HG03097 (cell line): ENCODE measurements around the gene IL22RA1.

Experiments
- ATAC-seq: cut with Tn5 transposase; IDR thresholded peaks from one replicate; pipeline ENCODE4 v1.9.1; 2021; ENCODE audit not compliant: unreplicated experiment, low FRiP score

IL22RA1 gene

DNA sequence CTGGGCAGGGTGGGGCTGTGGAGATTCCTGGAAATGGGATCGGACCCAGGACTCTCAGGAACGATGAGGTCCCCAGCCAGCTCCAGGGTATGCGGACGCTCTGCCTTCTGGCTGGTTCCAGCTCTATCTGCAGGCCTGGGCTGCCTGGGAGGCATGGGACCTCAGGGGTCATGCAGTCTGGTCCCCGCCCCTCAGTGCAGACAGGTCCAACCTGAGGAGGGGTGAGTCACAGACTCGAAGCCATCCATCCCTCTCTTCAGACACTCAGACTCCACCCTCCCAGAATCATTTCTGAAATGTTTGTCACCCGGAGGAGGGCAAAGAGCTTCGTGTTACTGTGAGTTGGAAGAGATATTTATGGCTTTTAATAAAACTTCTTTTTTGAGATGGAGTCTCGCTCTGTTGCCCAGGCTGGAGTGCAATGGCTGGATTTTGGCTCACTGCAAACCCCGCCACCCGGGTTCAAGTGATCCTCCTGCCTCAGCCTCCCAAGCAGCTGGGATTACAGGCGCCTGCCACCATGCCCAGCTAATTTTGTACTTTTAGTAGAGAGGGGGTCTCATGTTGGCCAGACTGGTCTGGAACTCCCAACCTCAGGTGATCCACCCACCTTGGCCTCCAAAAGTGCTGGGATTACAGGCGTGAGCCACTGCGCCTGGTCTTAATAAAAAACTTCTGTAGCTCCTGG lies 25.1 kb downstream of the IL22RA1 start:
- no peak for ATAC-seq

- ATAC-seq, result no peak
Measured at GRCh38 chr1:24117132-24117531, 25.8 kb downstream of the IL22RA1 start.

DNA sequence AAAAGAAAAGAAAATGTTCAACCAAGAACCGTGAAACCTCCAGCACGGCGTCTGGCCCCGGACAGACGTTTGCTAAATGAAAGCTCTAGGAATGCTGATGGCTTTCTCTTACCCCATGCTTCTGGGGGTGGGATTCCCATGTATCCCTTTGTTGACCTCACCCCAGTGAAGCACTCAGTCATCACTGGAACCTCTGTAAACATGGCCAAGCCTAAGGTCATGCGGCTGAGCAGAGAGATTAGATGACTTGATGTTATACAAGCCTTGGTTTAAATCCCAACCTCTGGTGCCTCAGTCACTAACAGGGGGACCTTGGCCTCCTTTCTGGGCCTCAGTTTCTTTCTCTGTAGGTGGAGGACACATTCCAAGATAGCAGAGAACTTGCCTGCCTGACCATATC lies 28.2 kb downstream of the IL22RA1 start:
- ATAC-seq, result no peak

GRCh38 chr1:24113641-24114033 lies 29.3 kb downstream of the IL22RA1 start:
- ATAC-seq, result no peak

GRCh38 chr1:24111996-24112779 lies 30.8 kb downstream of the IL22RA1 start, which contains the start of gene MYOM3:
Gene MYOM3 (minus strand): TSS chr1:24112135. CDS start chr1:24108636, 3,499 bp downstream.
- no peak for ATAC-seq

DNA sequence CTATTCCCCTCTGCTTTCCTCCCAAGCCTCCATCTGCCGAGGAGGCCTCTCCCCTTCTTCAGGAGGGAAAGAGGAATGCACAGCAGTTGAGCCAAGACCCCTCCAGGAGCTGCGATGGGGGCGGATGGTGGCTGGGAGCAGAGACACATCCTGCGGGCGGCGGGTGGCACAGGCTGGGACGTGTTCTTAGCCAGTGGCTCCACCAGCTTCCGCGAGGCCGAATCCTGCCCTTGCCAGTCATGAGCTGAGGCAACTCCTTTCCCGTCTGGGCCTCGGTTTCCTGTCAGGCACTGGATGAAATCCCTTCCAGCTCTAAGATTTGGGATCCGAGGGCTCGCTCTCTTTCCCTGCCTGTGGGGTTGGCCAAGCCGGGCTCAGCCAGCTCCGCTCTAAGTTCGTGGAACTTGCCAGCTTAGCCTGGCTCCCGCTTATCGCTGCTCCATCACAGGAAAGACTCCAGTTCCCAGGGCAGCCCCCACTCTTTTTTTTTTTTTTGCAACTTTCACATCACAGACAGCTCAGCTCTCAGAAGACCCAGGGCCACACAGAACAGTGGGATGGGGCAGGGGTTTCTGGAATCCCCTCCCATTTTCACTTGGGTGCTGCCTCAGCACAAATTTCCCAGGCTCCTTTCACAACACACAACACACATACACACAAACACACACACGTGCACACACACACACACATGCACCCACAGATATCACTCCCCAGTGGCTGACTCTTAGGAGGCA lies 31.5 kb downstream of the IL22RA1 start:
- ATAC-seq, result no peak

GRCh38 chr1:24110642-24111261 lies 32.2 kb downstream of the IL22RA1 start:
- ATAC-seq, result no peak

- ATAC-seq, result no peak
Measured at GRCh38 chr1:24109686-24110475, 33.1 kb downstream of the IL22RA1 start.

DNA sequence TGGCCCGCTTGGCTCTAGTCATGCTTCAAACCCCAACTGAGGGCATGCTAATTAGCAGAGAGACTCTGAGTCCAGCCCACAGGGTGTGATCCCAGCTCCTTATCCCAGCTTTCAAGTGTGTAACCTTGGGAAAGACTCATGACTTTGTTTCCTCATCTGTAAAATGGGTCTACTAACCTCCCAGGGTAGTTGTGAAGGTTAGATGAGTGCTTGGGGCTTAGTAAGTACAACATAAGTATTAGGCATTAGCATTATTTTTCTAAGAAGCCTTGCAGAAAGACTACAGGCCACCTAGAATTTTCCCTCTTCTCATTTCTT lies 33.8 kb downstream of the IL22RA1 start:
- no peak for ATAC-seq

GRCh38 chr1:24108334-24109165 lies 34.4 kb downstream of the IL22RA1 start:
- ATAC-seq, result no peak

DNA sequence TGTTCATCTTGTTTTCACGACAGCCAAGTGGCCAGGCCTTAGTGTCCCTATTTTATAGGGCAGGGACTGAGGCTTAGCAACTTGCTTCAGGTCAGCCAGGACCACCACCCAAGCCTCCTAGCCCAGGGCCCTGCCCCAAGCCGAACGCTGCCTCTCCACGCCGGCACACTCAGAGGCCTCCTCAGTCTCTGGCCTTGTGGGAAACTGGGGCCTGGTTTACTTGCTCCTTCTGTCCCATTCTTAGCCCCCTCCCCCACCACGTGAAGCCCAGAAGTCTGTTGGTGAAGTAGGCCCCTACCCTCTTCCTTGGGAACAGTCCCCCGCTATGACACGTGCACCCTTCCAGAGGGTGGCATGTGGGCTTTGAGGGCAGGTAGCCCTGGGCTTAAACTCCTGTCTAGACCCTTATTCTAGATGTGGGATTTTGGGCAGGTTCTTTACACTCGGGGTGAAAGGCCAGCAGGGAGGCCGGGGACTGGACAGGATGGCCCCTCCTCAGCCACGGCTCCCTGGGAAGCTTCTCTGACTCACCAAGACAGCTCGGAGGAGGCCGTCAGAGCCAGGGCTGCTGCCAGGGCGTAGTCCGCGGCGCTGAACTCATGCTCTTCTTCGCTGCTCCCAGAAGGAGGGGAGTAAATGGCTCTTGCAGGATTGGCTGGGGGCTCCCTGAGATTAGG lies 35.3 kb downstream of the IL22RA1 start:
- ATAC-seq, result no peak

DNA sequence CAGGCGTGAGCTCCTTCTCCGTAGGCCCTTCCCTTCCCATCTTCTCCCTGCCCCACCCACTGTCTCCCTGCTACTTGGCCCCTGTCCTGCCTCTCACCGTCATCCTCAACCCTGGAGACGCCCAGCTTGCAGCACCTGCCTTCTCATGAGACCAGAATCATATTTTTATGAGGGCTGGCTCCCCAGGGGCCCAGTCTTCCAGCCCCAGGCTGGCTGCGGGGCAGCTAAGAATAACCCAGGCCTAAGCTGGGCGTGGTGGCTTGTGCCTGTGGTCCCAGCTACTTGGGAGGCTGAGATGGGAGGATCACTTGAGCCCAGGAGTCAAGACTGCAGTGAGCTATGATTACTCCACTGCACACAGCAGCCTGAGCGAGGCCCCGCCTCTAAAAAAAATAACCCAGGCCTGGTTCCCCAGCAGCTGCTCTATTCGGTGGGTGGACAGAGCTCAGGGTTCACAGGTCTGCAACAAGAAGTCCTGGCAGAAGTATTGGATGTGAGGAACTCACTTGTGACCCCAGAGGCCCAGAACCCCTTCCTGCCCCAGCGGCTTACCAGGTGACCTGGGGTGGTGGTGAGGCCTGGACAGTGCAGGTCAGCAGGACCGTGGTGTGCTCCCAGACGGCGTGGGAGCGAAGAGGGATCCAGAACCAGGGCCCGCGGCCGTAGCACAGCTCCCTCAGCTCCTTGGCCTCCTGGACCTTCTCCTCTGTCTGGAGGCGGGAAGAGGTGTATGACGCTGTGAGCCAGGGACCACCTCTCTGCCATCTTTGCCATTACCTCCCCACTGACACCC lies 37.4 kb downstream of the IL22RA1 start:
- ATAC-seq, result no peak

DNA sequence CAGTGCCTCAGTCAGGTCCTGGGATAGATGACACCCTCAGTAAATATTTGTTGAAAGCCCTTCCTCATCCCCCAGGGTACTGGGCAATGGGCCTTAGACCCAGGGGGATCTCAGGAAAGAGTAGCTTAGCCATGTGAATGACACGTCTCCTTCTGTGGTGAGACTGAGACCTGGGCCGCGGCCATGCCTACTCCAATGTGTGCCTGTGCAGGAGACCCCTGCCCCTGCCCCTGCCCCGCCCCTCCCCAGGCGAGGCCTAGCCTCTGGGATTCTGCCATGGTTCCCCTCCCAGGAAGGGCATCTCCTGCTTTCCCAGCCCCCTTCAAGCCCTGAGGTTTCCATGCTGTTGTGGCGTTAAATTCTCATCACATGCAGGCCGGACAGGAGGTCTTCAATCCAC lies 38.1 kb downstream of the IL22RA1 start:
- ATAC-seq, result no peak

DNA sequence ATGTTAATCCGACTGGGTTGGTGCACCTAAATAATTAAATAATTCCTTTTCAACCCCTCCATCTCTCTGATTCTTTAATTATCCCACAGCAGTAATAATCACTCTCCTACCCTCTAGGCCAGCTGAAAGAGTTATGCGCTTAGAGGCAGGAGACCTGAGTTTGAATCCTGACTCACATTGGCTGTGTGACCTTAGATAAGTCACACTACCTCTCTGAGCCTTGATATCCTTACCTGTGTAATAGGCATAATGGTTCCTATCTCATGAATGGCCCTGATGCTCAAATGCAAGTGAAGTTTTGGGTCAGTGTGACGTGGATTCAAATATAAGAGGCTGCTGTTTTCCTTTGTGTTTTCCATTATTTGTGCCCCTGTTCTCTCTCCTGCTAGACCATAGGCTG lies 39.1 kb downstream of the IL22RA1 start:
- ATAC-seq, result no peak

DNA sequence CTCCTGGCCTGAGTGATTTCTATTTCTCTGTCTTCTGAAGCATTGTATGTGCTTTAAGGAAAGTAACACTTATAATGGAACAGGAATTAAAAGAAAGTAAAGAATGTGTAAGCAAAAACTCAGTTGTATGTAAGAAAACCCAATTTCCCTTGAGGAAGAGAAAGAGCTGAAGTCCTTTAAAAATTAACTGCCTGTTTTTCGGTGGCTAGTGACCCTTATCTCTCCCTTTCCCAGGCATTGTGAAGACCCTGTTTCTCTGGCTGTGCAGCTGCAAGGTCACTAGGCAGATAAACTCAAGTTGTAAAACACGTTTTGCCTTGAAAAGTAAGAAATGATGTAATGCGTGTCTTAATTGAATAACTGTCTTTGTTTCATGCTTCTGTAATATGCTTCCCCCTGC lies 39.5 kb downstream of the IL22RA1 start:
- ATAC-seq, result no peak

- no peak for ATAC-seq
Measured at GRCh38 chr1:24102961-24103360, 40.0 kb downstream of the IL22RA1 start.

- no peak for ATAC-seq
Measured at GRCh38 chr1:24101796-24102586, 40.9 kb downstream of the IL22RA1 start.
